ENCODE measurements around the gene WBP2.

WBP2 gene

DNA sequence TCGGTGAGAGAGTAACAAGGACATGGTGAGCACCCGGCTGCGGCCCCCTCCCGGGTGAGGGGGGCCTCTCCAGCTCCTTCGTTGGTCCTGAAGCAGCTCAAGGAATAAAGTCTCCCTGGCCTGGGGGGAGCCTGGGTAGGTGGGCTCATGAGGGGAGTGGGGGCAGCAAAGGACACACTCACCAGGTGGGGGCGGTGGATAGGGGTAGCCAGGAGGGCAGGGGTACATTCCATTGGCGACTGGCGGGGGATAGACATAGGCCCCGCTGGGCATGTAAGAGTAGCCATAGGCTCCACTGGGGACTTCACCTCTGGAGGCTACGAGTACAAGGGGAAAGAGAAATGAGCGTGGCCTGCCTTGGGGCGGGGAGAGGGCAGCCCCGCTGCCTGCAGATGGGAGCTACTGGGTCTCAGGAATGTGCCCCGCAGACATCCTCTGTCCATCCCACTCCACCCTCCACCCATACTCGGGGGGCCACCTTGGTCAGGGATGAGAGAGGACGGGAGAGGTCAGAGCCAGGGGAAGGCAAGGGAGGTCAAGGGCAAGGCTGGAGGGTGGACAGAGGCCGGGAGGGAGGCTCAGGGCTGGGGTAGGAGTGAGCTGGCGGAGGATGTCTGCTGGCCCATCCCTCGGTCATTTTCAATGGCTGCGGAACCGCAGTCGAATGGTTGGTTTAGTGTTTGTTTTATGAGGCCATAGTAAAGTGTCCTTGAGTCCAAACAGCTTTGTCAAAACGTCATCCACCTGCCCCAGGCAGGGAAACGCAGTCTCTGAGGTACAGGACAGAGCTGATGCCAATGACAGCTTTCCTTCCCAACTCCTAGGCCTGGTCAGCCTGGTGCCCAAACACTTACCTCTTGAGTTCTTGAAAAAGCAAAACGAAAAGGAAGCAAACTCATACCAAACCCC is 7.3 kb downstream of the WBP2 start:
- Histone ChIP-seq H3K4me1 (ENCODE audit: insufficient read depth, low read length) (no peaks in the 10 kb centered on the region), H3K36me3 (ENCODE audit: insufficient read depth, low read length) (peaks cover 48% of the 10 kb centered on the region)

DNA sequence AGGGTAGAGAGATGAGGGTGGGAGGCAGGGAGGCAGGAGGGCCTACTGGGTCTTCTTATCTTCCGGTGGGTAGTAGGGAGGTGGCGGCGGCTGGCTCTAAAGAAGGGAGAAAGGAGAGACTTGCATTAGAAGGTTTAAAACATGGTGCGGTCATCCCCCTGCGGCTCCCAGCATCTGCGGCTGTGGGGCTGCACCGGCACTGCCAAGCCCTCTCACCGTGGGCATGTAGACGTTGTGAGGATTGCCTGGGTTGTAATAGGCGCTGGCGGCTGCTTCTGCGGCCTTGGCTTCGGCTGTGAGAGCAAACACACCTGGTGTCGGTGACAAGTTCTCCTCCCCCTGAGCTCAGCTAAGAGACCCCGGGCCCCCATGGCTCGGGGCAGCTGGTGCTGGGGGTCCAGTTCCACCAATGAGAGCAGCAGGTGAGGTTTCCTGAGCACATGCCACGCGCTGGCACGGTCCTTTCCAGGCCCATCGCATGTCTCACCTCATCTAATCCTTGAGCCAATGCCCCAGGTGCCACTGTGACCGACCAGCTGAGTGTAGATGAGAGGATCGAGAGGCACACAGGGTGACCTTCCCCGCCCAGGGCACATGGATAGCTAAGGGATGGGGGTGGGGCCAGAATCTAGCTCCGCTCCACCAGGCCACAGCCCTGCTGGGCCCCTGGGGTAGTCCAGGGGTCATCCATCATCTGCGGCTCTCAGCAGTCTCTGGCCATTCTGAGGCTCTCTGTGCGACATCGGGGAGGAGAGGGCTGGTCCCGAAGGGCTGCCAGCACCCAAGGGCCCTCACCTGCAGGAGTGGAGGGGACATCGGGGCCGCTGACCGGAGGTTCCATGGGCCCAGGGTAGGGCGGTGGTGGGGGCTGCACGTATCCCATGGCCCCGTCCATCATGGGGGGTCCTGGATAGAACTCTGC is 8.2 kb downstream of the WBP2 start:
- Histone ChIP-seq H3K27ac (ENCODE audit: low read depth, low read length) (no peak overlapping the region), H3K9me3 (ENCODE audit: insufficient read depth, low read depth, low read length) (no peaks in the 10 kb centered on the region), H3K4me3 (ENCODE audit: low read length) (no peak overlapping the region), H3K36me3 (ENCODE audit: insufficient read depth, low read length) (peaks cover 48% of the 10 kb centered on the region), H3K9ac (ENCODE audit: low read depth, low read length) (no peak overlapping the region), H3K4me1 (ENCODE audit: insufficient read depth, low read length) (no peaks in the 10 kb centered on the region), H3K27me3 (ENCODE audit: insufficient read depth, low read length) (no peaks in the 10 kb centered on the region)
- 94% methylated on average over 34 of the region's 34 CpGs for WGBS

More for the DNA sequence above, 7.3 kb downstream of the WBP2 start:
- no peaks in the 10 kb centered on the region for H3K27me3 ChIP-seq (ENCODE audit: insufficient read depth, low read length)
- no peaks in the 10 kb centered on the region for H3K9me3 ChIP-seq (ENCODE audit: insufficient read depth, low read depth, low read length)
- 93% methylated on average over 24 of the region's 25 CpGs for WGBS
- H3K27ac ChIP-seq (ENCODE audit: low read depth, low read length), result no peak overlapping the region
- no peak overlapping the region for H3K4me3 ChIP-seq (ENCODE audit: low read length)
- no peak overlapping the region for H3K9ac ChIP-seq (ENCODE audit: low read depth, low read length)

DNA sequence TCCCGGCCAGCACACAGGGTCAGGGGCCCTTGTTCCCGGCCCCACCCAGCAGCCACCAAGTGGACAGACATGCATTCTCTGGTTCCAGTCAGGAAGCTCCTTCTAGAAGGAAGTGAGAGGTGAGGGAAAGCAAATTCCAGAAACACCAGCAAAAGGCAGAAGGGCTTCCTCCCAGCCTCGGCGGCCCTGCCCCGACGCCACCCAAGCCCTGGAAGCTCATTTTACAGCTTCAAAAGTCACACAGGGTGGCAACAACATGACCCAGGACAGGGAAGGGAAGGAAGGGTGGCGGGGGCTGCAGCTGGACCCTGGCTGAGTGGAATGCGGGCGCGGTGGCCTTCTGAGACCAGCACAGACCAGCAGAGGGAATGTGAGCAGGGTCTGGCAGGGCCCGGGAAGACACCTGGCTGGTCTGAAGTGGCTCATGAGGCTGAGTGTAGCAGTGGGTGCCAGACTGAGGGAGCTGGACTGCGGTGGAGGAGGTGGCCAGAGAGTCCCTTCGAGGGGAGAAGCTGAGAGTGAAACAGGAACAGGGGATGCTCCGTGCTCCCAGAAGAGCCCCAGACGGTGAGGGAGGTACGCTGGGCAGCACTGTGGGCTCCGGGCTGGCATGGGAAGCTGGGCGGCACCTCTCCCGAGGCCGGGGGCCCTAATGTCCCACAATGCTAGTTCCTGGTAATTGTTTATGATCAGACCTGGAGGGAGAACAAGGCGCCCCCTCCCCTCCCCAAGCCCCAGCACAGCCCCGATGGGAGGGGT is 9.0 kb downstream of the WBP2 start:
- WGBS, result 92% methylated on average over 22 of the region's 22 CpGs
- no peaks in the 10 kb centered on the region for H3K27me3 ChIP-seq (ENCODE audit: insufficient read depth, low read length)
- no peaks in the 10 kb centered on the region for H3K4me1 ChIP-seq (ENCODE audit: insufficient read depth, low read length)
- H3K9me3 ChIP-seq (ENCODE audit: insufficient read depth, low read depth, low read length), result no peaks in the 10 kb centered on the region
- peaks cover 43% of the 10 kb centered on the region for H3K36me3 ChIP-seq (ENCODE audit: insufficient read depth, low read length)
- no peak overlapping the region for H3K27ac ChIP-seq (ENCODE audit: low read depth, low read length)
- no peak overlapping the region for H3K4me3 ChIP-seq (ENCODE audit: low read length)
- H3K9ac ChIP-seq (ENCODE audit: low read depth, low read length), result no peak overlapping the region

DNA sequence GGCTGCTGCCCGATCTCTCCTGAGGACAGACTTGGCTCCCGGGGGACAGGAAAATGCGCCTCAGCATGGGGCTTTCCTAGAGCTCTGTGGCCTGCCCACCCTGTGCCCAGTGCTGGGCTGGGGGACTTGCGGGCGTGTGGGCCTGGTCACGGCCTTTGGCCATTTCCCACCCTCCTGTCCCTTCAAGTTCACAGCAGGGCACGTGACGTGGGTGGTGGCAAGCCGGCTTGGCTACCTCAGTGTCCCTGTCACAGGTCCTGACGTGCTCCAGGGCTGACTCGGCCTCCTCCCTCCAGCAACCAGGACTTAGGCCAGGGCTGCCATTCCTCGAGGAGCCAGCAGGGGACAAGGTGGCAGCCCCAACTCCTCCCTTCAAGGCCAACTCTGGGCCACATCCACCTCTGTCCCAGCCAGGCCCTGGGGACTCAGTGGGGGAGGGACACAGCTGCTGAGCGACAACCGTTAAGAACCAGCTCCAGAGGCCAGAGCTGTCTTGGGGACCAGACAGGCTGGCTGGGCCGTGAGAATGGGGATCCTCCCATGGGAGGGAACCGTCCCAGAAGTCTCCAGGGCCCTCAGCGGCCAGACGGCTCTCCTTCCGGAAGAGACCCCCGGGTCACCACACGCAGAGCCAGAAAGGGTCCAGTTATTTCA is 9.9 kb downstream of the WBP2 start:
- no peak overlapping the region for H3K4me3 ChIP-seq (ENCODE audit: low read length)

DNA sequence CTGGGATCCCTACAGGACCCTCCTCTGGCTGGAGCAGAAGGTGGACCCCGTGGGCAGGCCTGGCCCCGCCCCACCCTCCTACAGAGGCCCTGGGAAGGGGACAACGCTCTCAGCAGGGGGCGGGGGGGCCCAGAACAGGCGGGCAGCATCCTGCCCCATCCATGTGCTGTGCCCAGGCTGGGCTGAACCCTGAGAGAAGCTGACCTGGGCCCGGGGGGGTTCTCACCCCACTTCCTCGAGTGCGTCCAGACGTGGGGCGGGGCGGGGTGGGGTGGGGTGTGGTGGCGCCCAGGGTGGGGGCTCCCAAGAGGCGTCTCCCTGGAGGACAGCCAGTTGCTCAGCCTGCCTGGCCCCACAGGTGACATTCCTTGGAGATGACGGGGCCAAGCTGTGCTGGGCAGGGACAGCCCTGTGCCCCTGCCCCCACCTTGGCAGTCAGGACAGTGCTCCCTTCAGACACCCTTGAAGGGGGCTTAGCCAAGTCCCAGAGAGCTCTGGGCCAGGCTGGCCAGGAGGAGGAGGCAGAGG is 10.5 kb downstream of the WBP2 start:
- H3K36me3 ChIP-seq (ENCODE audit: insufficient read depth, low read length), result peaks cover 31% of the 10 kb centered on the region
- H3K4me1 ChIP-seq (ENCODE audit: insufficient read depth, low read length), result no peaks in the 10 kb centered on the region
- peak overlapping the region; percentile 54; the same call in 1 of the 2 replicates for H3K27ac ChIP-seq (ENCODE audit: low read depth, low read length)
- no peak overlapping the region for H3K9ac ChIP-seq (ENCODE audit: low read depth, low read length)
- no peaks in the 10 kb centered on the region for H3K9me3 ChIP-seq (ENCODE audit: insufficient read depth, low read depth, low read length)
- H3K27me3 ChIP-seq (ENCODE audit: insufficient read depth, low read length), result no peaks in the 10 kb centered on the region
- 59% methylated on average over 13 of the region's 14 CpGs for WGBS
- no peak overlapping the region for H3K4me3 ChIP-seq (ENCODE audit: low read length)

More for the DNA sequence above, 9.9 kb downstream of the WBP2 start:
- Histone ChIP-seq H3K9me3 (ENCODE audit: insufficient read depth, low read depth, low read length) (no peaks in the 10 kb centered on the region), H3K27me3 (ENCODE audit: insufficient read depth, low read length) (no peaks in the 10 kb centered on the region), H3K36me3 (ENCODE audit: insufficient read depth, low read length) (peaks cover 35% of the 10 kb centered on the region), H3K27ac (ENCODE audit: low read depth, low read length) (peak overlapping the region; percentile 54; the same call in 1 of the 2 replicates), H3K4me1 (ENCODE audit: insufficient read depth, low read length) (no peaks in the 10 kb centered on the region), H3K9ac (ENCODE audit: low read depth, low read length) (no peak overlapping the region)
- 49% methylated on average over 21 of the region's 21 CpGs for WGBS

DNA sequence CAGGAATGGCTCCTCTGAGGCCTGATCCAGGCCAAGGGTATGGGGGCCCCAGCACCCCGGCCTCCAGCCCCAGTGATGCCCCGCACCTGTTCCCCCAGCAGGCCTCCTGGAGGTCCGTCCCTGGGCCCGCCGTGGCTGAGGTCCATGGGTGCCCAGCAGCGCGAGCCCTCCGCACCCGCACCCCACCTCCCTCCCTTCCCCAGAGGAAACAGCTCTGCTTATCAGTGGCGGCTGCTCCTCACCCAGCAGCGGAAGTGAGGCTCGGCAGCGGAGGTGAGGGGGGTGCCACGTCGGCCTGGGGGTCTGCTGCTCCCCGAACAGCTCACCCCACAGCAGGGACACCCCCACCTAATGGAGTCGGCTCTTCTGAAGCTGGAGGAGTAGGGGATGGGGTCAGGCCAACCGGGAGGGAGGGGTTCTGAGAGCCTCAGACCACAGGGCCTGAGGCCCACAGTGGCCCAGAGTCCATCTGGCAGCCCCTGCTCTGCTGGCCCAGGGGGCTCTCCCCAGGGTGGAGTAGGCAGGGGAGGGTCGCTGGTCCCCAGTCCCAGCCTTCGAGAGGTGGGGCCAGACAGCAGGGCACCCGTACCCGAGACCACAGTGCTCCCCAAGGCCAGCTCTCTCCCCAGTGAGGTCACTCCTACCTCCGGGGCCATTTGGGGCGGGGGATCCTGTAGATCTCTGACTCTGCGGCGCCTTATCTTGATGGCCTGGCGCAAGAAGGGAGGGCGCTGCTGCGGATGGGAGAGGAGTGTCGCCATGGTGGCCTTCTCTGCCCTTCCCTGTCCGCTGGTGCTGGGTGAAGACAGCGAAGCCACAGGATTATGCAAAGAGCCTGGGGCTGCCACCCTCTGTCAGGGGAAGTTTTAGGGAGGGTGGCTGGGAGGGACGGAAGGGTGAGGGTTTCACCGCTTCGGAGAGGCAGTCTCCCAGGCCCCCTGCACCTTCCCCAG is 11.3 kb downstream of the WBP2 start, which contains the start of gene UNC13D:
UNC13D (minus strand) TSS at position 828 of the 953 bp plus-strand sequence; CDS start at position 761, 67 bp downstream.
- Histone ChIP-seq H3K9me3 (ENCODE audit: insufficient read depth, low read depth, low read length) (no peaks in the 10 kb centered on the region), H3K4me1 (ENCODE audit: insufficient read depth, low read length) (no peaks in the 10 kb centered on the region), H3K36me3 (ENCODE audit: insufficient read depth, low read length) (peaks cover 24% of the 10 kb centered on the region), H3K27me3 (ENCODE audit: insufficient read depth, low read length) (no peaks in the 10 kb centered on the region), H3K4me3 (ENCODE audit: low read length) (no peak within 1 kb of the TSS), H3K27ac (ENCODE audit: low read depth, low read length) (peak within 1 kb of the TSS; percentile 54; the same call in 1 of the 2 replicates), H3K9ac (ENCODE audit: low read depth, low read length) (no peak within 1 kb of the TSS)
- 88% methylated on average over 33 of the region's 35 CpGs for WGBS

DNA sequence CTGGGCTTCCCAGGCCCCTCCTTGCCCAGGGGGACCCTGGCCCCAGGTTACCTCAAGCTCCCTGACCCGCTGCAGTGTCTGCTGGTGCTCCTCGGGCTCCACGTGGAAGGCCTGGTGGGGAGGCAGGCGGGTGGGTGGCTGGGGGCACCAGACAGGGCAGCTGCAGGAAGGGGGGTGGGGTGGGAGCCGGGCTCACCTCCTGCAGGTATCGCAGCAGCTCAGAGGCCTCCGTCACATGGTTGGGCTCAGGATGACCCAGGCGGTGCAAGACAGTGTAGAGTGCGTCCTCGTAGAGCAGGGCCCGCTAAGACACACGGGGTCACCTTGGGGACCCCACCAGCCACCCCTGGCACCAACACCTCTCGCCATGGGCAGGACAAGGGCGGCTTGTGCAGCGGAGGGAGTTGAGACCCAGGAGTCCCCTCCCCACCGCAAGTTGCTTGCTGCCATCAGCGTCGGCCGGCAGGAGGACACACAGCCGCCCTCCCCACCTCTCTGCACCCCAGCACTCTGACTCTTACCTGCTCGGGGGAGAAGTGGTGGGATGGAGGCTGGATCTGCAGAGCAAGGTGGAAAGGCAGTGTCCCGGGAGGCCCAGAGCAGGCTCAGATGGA is 12.1 kb downstream of the WBP2 start:
- H3K36me3 ChIP-seq (ENCODE audit: insufficient read depth, low read length), result peaks cover 18% of the 10 kb centered on the region
- H3K9me3 ChIP-seq (ENCODE audit: insufficient read depth, low read depth, low read length), result no peaks in the 10 kb centered on the region
- WGBS, result 89% methylated on average over 22 of the region's 22 CpGs
- no peak overlapping the region for H3K9ac ChIP-seq (ENCODE audit: low read depth, low read length)
- no peak overlapping the region for H3K27ac ChIP-seq (ENCODE audit: low read depth, low read length)
- H3K27me3 ChIP-seq (ENCODE audit: insufficient read depth, low read length), result no peaks in the 10 kb centered on the region
- H3K4me3 ChIP-seq (ENCODE audit: low read length), result no peak overlapping the region
- H3K4me1 ChIP-seq (ENCODE audit: insufficient read depth, low read length), result no peaks in the 10 kb centered on the region

DNA sequence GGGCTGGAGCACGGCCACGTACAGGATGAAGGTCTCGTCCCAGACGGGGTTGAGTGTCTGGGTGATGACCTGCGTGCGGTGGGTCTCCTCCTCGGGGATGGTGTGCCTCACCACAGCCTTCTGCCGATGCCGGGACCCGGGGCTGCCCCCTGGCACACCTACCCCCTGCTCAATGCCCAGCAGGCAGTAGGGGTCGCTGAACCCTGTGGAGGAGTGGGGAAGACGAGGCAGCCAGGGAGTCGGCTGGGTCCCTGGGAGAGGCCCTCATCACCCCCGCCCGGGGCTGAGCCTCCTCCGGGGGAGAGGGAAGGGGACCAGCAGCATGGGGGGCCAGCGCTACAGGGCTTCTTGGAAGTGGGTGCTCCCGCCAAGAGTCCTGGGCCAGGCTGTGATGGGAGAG is 12.7 kb downstream of the WBP2 start:
- H3K27me3 ChIP-seq (ENCODE audit: insufficient read depth, low read length), result no peaks in the 10 kb centered on the region
- no peaks in the 10 kb centered on the region for H3K4me1 ChIP-seq (ENCODE audit: insufficient read depth, low read length)
- no peak overlapping the region for H3K9ac ChIP-seq (ENCODE audit: low read depth, low read length)
- no peaks in the 10 kb centered on the region for H3K9me3 ChIP-seq (ENCODE audit: insufficient read depth, low read depth, low read length)
- H3K27ac ChIP-seq (ENCODE audit: low read depth, low read length), result no peak overlapping the region
- H3K36me3 ChIP-seq (ENCODE audit: insufficient read depth, low read length), result peaks cover 12% of the 10 kb centered on the region
- H3K4me3 ChIP-seq (ENCODE audit: low read length), result no peak overlapping the region
- WGBS, result 94% methylated on average over 18 of the region's 18 CpGs

DNA sequence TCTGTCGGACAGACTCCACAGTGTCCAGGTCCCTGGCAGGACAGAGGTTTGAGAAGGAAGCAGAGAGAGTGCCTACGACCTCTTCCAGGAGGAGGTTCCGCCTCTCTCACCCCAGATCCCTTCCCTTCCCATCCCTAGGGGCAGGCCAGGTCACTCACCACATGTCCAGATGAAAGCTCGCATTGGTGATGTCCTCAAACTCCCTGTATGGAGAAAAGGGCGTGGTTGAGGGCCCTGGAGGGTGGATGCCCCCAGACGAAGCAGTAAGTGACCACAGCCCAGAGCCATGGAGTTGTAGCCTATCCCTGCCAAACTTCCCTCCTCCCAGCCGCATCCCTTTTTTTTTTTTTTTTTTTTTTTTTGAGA is 14.4 kb downstream of the WBP2 start:
- Histone ChIP-seq H3K9ac (ENCODE audit: low read depth, low read length) (no peak overlapping the region), H3K27me3 (ENCODE audit: insufficient read depth, low read length) (no peaks in the 10 kb centered on the region), H3K9me3 (ENCODE audit: insufficient read depth, low read depth, low read length) (no peaks in the 10 kb centered on the region), H3K4me1 (ENCODE audit: insufficient read depth, low read length) (no peaks in the 10 kb centered on the region), H3K36me3 (ENCODE audit: insufficient read depth, low read length) (no peaks in the 10 kb centered on the region; the same call in 1 of the 2 replicates), H3K27ac (ENCODE audit: low read depth, low read length) (no peak overlapping the region), H3K4me3 (ENCODE audit: low read length) (no peak overlapping the region)
- 86% methylated on average over 6 of the region's 7 CpGs for WGBS
